ENCODE results near the gene NFATC1.

DNA sequence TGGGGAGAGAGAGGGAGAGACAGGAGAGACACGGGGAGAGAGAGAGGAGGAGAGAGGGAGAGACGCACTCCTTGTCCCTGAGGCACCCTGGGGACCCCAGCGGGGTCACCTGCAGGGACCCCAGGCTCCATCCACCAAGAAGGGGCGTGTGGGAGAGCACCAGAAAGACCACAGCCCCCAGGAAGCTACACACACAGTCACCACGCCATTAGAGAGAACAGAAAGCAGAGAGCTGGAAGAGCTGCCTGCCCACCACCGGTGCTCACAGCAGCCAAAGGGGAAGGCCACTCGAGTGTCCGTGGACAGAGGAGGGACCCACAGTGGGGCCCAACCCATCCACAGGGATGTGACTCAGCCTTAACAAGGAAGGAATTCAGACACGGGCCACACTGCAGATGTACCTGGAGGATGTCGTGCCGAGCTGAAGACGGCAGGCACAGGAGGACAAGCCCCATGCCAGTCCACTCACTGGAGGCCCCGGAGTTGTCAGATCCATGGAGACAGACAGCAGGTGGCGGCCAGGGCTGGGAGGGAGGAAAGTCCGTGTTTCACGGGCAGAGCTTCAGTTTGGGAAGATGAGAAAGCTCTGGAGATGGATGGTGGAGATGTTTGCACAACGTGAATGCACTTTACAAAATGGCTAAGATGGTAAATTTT is 11.5 kb upstream of the NFATC1 start:
- TF ChIP-seq, protein P1, sequence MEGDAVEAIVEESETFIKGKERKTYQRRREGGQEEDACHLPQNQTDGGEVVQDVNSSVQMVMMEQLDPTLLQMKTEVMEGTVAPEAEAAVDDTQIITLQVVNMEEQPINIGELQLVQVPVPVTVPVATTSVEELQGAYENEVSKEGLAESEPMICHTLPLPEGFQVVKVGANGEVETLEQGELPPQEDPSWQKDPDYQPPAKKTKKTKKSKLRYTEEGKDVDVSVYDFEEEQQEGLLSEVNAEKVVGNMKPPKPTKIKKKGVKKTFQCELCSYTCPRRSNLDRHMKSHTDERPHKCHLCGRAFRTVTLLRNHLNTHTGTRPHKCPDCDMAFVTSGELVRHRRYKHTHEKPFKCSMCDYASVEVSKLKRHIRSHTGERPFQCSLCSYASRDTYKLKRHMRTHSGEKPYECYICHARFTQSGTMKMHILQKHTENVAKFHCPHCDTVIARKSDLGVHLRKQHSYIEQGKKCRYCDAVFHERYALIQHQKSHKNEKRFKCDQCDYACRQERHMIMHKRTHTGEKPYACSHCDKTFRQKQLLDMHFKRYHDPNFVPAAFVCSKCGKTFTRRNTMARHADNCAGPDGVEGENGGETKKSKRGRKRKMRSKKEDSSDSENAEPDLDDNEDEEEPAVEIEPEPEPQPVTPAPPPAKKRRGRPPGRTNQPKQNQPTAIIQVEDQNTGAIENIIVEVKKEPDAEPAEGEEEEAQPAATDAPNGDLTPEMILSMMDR (IDR thresholded peaks at IDR 0.05), result no peak
- TF ChIP-seq EP300 (IDR thresholded peaks at IDR 0.05), result no peak
- no peak for TF ChIP-seq POLR2A (IDR thresholded peaks at IDR 0.05)

Data from ovary (tissue), 3 donors.